Osteoblast (primary cell): ENCODE measurements around the gene CCL14. TPM values are rescaled to one million over a fixed set of nuclear protein-coding genes. Genes with fewer than 3 reads are reported as not detected.
"Not testable (repeated sequence)": the region's sequence is repeated elsewhere in the genome, so short reads cannot be mapped to it uniquely, and the experiment has no call there.

ENCODE experiments used
- DNase-seq: peaks from one replicate; pipeline ENCODE4 v3.0.0; 2011; ENCODE audit warnings: low spot score, mixed read lengths; ENCODE audit not compliant: insufficient read length; ENCODE audit errors: missing footprints
- H2AFZ ChIP-seq: 2 replicates; pipeline ENCODE4 v1.6.0; 2011; ENCODE audit warnings: mild to moderate bottlenecking, low read length
- H3K27ac ChIP-seq: 2 replicates; pipeline ENCODE4 v1.5.1; 2011; ENCODE audit warnings: mild to moderate bottlenecking, low read depth, low read length, moderate library complexity
- H3K27me3 ChIP-seq: 2 replicates; pipeline ENCODE4 v1.6.0; 2012; ENCODE audit warnings: mild to moderate bottlenecking, control low read depth, inconsistent platforms, low read length, moderate library complexity; ENCODE audit not compliant: insufficient read depth
- H3K36me3 ChIP-seq: 2 replicates; pipeline ENCODE4 v1.5.1; 2011; ENCODE audit warnings: mild to moderate bottlenecking, low read length, control low read depth, moderate library complexity; ENCODE audit not compliant: insufficient read depth
- H3K4me1 ChIP-seq: 2 replicates; pipeline ENCODE4 v1.5.1; 2011; ENCODE audit warnings: mild to moderate bottlenecking, low read length, control low read depth, moderate library complexity; ENCODE audit not compliant: insufficient read depth
- H3K4me2 ChIP-seq: 2 replicates; pipeline ENCODE4 v1.6.0; 2011; ENCODE audit warnings: mild to moderate bottlenecking, low read length; ENCODE audit not compliant: insufficient read depth
- H3K4me3 ChIP-seq: fragments of 200-600 bp; sonication (generic); 3 replicates; pipeline ENCODE4 v1.5.1; 2012; ENCODE audit warnings: mild to moderate bottlenecking, low read length, inconsistent platforms; ENCODE audit not compliant: insufficient read depth
- H3K79me2 ChIP-seq: 2 replicates; pipeline ENCODE4 v1.6.0; 2012; ENCODE audit warnings: mild to moderate bottlenecking, low read length, control low read depth, inconsistent platforms; ENCODE audit not compliant: insufficient read depth
- H3K9me3 ChIP-seq: 2 replicates; pipeline ENCODE4 v1.5.1; 2011; ENCODE audit warnings: low read depth, low read length, control low read depth
- H4K20me1 ChIP-seq: 2 replicates; pipeline ENCODE4 v1.6.0; 2012; ENCODE audit warnings: mild to moderate bottlenecking, low read length, control low read depth; ENCODE audit not compliant: insufficient read depth
- CTCF ChIP-seq: IDR thresholded peaks from 2 replicates; pipeline ENCODE4 v1.5.1; 2011; ENCODE audit warnings: mild to moderate bottlenecking, low read depth, low read length, moderate library complexity; ENCODE audit errors: extremely low read depth
- total RNA-seq: library from RNA; depleted of rRNA; stranded (reverse); fragments of >200 nt; gene quantifications from 2 replicates; pipeline ENCODE4 v1.2.3, GENCODE V29; 2012

Gene CCL14
- total RNA-seq, 1 donor, result not detected

DNA sequence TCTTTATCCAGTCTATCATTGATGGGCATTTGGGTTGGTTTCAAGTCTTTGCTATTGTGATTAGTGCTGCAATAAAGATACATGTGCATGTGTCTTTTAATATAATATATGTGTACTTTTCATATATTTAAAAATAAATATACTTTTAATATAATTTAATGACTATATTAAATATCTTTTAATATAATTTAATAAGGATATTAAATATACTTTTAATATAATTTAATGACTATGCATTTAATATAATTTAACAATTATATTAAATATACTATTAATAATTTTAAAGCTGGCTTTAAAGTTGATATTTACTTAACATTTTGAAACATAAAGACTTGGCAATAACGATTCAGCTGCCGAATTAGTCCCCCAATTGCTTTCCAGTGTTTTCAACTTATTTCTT, 30.0 kb upstream of the CCL14 start:
- Histone ChIP-seq H3K27ac (no peak overlapping the region), H3K9me3 (no peaks in the 10 kb centered on the region), H3K27me3 (peaks cover 2% of the 10 kb centered on the region), H3K36me3 (no peaks in the 10 kb centered on the region), H3K4me1 (no peaks in the 10 kb centered on the region), H2AFZ (no peak overlapping the region), H4K20me1 (no peaks in the 10 kb centered on the region), H3K4me3 (no peak overlapping the region), H3K79me2 (no peaks in the 10 kb centered on the region), H3K4me2 (no peak overlapping the region)
- no peak for DNase-seq
- no peak for TF ChIP-seq CTCF

- H3K36me3 ChIP-seq, H3K27ac ChIP-seq, H3K79me2 ChIP-seq, DNase-seq, H3K4me2 ChIP-seq, H4K20me1 ChIP-seq, H3K4me3 ChIP-seq, H3K27me3 ChIP-seq, H3K9me3 ChIP-seq, H2AFZ ChIP-seq, H3K4me1 ChIP-seq: not testable (repeated sequence)
Observed at GRCh38 chr17:36015895-36016294, 29.4 kb upstream of the CCL14 start.

- Histone ChIP-seq H3K9me3 (no peaks in the 10 kb centered on the region), H3K27ac (no peak overlapping the region), H3K79me2 (no peaks in the 10 kb centered on the region), H3K27me3 (peaks cover 3% of the 10 kb centered on the region), H3K4me2 (no peak overlapping the region), H3K36me3 (no peaks in the 10 kb centered on the region), H3K4me3 (no peak overlapping the region), H3K4me1 (no peaks in the 10 kb centered on the region), H2AFZ (no peak overlapping the region), H4K20me1 (no peaks in the 10 kb centered on the region)
- no peak for TF ChIP-seq CTCF
- no peak for DNase-seq
Observed at GRCh38 chr17:36014946-36015345, 28.4 kb upstream of the CCL14 start.

DNA sequence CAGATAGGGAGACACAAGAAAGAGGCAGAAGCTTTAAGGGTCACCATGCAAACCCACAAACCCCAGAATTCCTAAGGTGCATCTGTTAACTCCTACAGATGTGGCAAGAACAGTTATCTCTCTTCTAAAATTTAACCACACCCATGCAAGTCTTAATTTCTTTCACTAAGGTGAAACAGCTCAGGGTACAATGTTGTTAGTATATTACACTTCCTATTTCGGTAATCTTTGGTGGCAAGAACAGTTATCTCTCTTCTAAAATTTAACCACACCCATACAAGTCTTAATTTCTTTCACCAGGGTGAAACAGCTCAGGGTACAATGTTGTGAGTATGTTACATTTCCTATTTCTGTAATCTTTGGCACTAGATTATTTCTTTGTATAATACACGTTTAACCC, 24.7 kb upstream of the CCL14 start:
- Histone ChIP-seq H3K36me3 (no peaks in the 10 kb centered on the region), H2AFZ (no peak overlapping the region), H3K9me3 (no peaks in the 10 kb centered on the region), H3K4me1 (no peaks in the 10 kb centered on the region), H3K79me2 (no peaks in the 10 kb centered on the region), H3K4me2 (no peak overlapping the region), H3K27ac (no peak overlapping the region), H3K4me3 (no peak overlapping the region), H3K27me3 (peaks cover 6% of the 10 kb centered on the region), H4K20me1 (no peaks in the 10 kb centered on the region)
- no peak for TF ChIP-seq CTCF
- no peak for DNase-seq
